Gastroesophageal sphincter (tissue), 3 donors: ENCODE measurements around the gene ATP6V0B.
A peak's percentile ranks its signal among the peaks of the same experiment; 100 is the strongest.

ENCODE experiments used
- POLR2AphosphoS5 ChIP-seq: sonication (generic); formaldehyde crosslinking; IDR thresholded peaks from one replicate; pipeline ENCODE4 v1.6.1; 2017; ENCODE audit warnings: antibody characterized with exemption
- TF ChIP-seq, protein P1 (sequence below), 4 experiments: fragments of 200-600 bp in 2 of 4; fragments of 450-650 bp in 2 of 4; sonication (generic) in 1 of 4; IDR thresholded peaks; one replicate each; pipeline ENCODE4 v1.5.1; 2017 to 2019; ENCODE audit warnings: antibody characterized with exemption in 4 of 4, mild to moderate bottlenecking in 2 of 4, moderate library complexity in 2 of 4

DNA sequence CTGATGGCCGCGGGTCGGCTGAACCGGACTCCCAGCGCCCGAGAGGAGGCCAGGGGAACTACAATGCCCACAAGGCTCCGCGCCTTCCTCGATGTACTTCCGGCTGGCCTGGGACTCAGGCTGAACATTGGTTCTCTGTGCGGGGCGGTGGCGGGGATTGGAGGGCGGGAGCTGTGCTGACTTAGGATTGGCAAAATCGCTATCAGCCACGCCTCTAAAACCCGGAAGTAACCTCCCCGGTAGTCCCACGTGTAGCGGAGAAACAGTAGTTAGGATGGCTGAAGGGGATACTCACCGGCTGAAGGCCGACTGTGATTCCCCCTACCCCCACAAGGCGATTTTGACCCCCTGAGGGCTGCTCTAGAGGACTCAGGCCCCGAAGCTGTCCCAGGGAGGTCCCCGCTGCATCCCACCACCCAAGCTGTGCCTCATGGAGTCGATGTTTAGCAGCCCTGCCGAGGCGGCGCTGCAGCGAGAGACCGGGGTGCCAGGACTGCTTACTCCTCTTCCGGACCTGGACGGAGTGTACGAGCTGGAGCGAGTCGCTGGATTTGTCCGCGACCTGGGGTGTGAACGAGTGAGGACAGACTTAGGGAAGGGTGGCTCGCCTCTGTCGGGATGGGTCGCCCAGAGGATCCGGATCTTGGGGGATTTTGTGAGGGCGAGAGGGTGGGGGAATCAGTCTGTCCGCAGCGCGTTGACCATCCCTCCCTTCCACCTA, 4.9 kb upstream of the ATP6V0B start, which contains the start of gene DPH2:
- TF ChIP-seq, protein P1, sequence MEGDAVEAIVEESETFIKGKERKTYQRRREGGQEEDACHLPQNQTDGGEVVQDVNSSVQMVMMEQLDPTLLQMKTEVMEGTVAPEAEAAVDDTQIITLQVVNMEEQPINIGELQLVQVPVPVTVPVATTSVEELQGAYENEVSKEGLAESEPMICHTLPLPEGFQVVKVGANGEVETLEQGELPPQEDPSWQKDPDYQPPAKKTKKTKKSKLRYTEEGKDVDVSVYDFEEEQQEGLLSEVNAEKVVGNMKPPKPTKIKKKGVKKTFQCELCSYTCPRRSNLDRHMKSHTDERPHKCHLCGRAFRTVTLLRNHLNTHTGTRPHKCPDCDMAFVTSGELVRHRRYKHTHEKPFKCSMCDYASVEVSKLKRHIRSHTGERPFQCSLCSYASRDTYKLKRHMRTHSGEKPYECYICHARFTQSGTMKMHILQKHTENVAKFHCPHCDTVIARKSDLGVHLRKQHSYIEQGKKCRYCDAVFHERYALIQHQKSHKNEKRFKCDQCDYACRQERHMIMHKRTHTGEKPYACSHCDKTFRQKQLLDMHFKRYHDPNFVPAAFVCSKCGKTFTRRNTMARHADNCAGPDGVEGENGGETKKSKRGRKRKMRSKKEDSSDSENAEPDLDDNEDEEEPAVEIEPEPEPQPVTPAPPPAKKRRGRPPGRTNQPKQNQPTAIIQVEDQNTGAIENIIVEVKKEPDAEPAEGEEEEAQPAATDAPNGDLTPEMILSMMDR (IDR thresholded peaks at IDR 0.05): peak in 2 of 4 experiments; percentile 20 to 59
- peak; percentile 11 for TF ChIP-seq POLR2AphosphoS5
